Stimulated activated naive B cell treated with anti-CD40 and anti-IgM and Interleukin-4, amounts not matched to agents 10 μg/mL and 1 μg/mL and 100 μg/mL, for 72 hours (primary cell): ENCODE measurements around the gene CXADR.

Source experiments
- ATAC-seq, 2 donors: fragments of 150-1000 bp; cut with Tn5 transposase; replicated peaks; 2 replicates each; pipeline ENCODE4 v1.10.0; 2021; ENCODE audit warnings: moderate library complexity in 1 of 2
- DNase-seq: peaks from one replicate; pipeline ENCODE4 v3.0.0; 2021
- H3K27ac Mint-ChIP-seq: one replicate; pipeline ENCODE4 v1.8.0; 2022; ENCODE audit warnings: mild to moderate bottlenecking, mixed read lengths
- H3K27me3 Mint-ChIP-seq, 2 donors: one replicate each; pipeline ENCODE4 v1.8.0; 2022; ENCODE audit warnings: mixed read lengths in 2 of 2
- H3K36me3 Mint-ChIP-seq, 2 donors: one replicate each; pipeline ENCODE4 v1.8.0; 2022; ENCODE audit warnings: mixed read lengths in 2 of 2, mild to moderate bottlenecking in 1 of 2
- H3K4me1 Mint-ChIP-seq, 2 donors: one replicate each; pipeline ENCODE4 v1.8.0; 2022; ENCODE audit warnings: mixed read lengths in 2 of 2, mild to moderate bottlenecking in 1 of 2
- H3K4me3 Mint-ChIP-seq, 2 donors: one replicate each; pipeline ENCODE4 v1.8.0; 2022; ENCODE audit warnings: mild to moderate bottlenecking in 2 of 2, mixed read lengths in 2 of 2, moderate library complexity in 1 of 2
- H3K9me3 Mint-ChIP-seq, 2 donors: one replicate each; pipeline ENCODE4 v1.8.0; 2022; ENCODE audit warnings: mixed read lengths in 2 of 2, mild to moderate bottlenecking in 1 of 2

CXADR gene

GRCh38 chr21:17539743-17540341, 27.0 kb downstream of the CXADR start:
- peaks cover 20 to 28% of the 10 kb centered on the region in 2 donors for H3K27me3 Mint-ChIP-seq
- H3K4me3 Mint-ChIP-seq = no peak overlapping the region
- peaks cover 6 to 9% of the 10 kb centered on the region in 2 donors for H3K4me1 Mint-ChIP-seq
- H3K9me3 Mint-ChIP-seq = no peaks in the 10 kb centered on the region
- DNase-seq (no peak), ATAC-seq (no peak)
- no peaks in the 10 kb centered on the region for H3K36me3 Mint-ChIP-seq
- no peak overlapping the region for H3K27ac Mint-ChIP-seq

GRCh38 chr21:17540530-17540929, 27.7 kb downstream of the CXADR start:
- Mint-ChIP-seq H3K36me3 (no peaks in the 10 kb centered on the region), H3K9me3 (no peaks in the 10 kb centered on the region), H3K27me3 (peaks cover 20 to 28% of the 10 kb centered on the region in 2 donors), H3K4me3 (no peak overlapping the region), H3K27ac (no peak overlapping the region), H3K4me1 (peaks cover 6 to 9% of the 10 kb centered on the region in 2 donors)
- DNase-seq = no peak
- no peak for ATAC-seq

- H3K27ac Mint-ChIP-seq = no peak overlapping the region
- ATAC-seq = no peak
- peaks cover 15 to 18% of the 10 kb centered on the region in 2 donors for H3K27me3 Mint-ChIP-seq
- H3K4me1 Mint-ChIP-seq = peaks cover 6 to 7% of the 10 kb centered on the region in 2 donors
- DNase-seq = no peak
- H3K36me3 Mint-ChIP-seq = no peaks in the 10 kb centered on the region
- no peaks in the 10 kb centered on the region for H3K9me3 Mint-ChIP-seq
- no peak overlapping the region for H3K4me3 Mint-ChIP-seq
These were observed 29.6 kb downstream of the CXADR start for GRCh38 chr21:17542371-17543011.

GRCh38 chr21:17545007-17545406, 32.2 kb downstream of the CXADR start:
- H3K27ac Mint-ChIP-seq = no peak overlapping the region
- peaks cover 11 to 16% of the 10 kb centered on the region in 2 donors for H3K27me3 Mint-ChIP-seq

GRCh38 chr21:17548262-17548661, 35.4 kb downstream of the CXADR start:
- DNase-seq (no peak), ATAC-seq (no peak)
- no peaks in the 10 kb centered on the region for H3K9me3 Mint-ChIP-seq
- H3K4me3 Mint-ChIP-seq = no peak overlapping the region
- H3K27ac Mint-ChIP-seq = peak overlapping the region; percentile 20
- no peaks in the 10 kb centered on the region for H3K4me1 Mint-ChIP-seq
- peaks cover 3 to 12% of the 10 kb centered on the region in 2 donors for H3K27me3 Mint-ChIP-seq
- H3K36me3 Mint-ChIP-seq = no peaks in the 10 kb centered on the region

More at GRCh38 chr21:17545007-17545406, 32.2 kb downstream of the CXADR start:
- ATAC-seq (no peak), DNase-seq (no peak)
- H3K4me3 Mint-ChIP-seq = no peak overlapping the region
- peaks cover 0 to 2% of the 10 kb centered on the region in 2 donors for H3K4me1 Mint-ChIP-seq
- H3K9me3 Mint-ChIP-seq = no peaks in the 10 kb centered on the region
- H3K36me3 Mint-ChIP-seq = no peaks in the 10 kb centered on the region

- H3K9me3 Mint-ChIP-seq = no peaks in the 10 kb centered on the region
- H3K27ac Mint-ChIP-seq = no peak overlapping the region
- no peak overlapping the region for H3K4me3 Mint-ChIP-seq
- no peak for DNase-seq
- no peaks in the 10 kb centered on the region for H3K36me3 Mint-ChIP-seq
- no peak for ATAC-seq
- H3K4me1 Mint-ChIP-seq = no peaks in the 10 kb centered on the region
- H3K27me3 Mint-ChIP-seq = peaks cover 4 to 22% of the 10 kb centered on the region in 2 donors
These were observed 37.9 kb downstream of the CXADR start for GRCh38 chr21:17550671-17551308.

- H3K36me3 Mint-ChIP-seq = no peaks in the 10 kb centered on the region
- H3K27me3 Mint-ChIP-seq = peaks cover 7 to 22% of the 10 kb centered on the region in 2 donors
- ATAC-seq = no peak
- DNase-seq = no peak
- H3K4me3 Mint-ChIP-seq = no peak overlapping the region
- H3K9me3 Mint-ChIP-seq = no peaks in the 10 kb centered on the region
- H3K4me1 Mint-ChIP-seq = no peaks in the 10 kb centered on the region
- no peak overlapping the region for H3K27ac Mint-ChIP-seq
These were observed 39.6 kb downstream of the CXADR start for GRCh38 chr21:17552410-17552809.

GRCh38 chr21:17554120-17554519, 41.3 kb downstream of the CXADR start:
- peaks cover 7 to 16% of the 10 kb centered on the region in 2 donors for H3K27me3 Mint-ChIP-seq
- no peaks in the 10 kb centered on the region for H3K9me3 Mint-ChIP-seq
- no peak for ATAC-seq
- no peak overlapping the region for H3K27ac Mint-ChIP-seq
- H3K36me3 Mint-ChIP-seq = no peaks in the 10 kb centered on the region
- no peak for DNase-seq
- no peak overlapping the region for H3K4me3 Mint-ChIP-seq
- H3K4me1 Mint-ChIP-seq = no peaks in the 10 kb centered on the region

- peak in 1 of 2 donors; percentile 12 for ATAC-seq
- Mint-ChIP-seq H3K27ac (no peak overlapping the region), H3K9me3 (no peaks in the 10 kb centered on the region), H3K27me3 (peaks cover 7 to 16% of the 10 kb centered on the region in 2 donors), H3K36me3 (no peaks in the 10 kb centered on the region), H3K4me3 (no peak overlapping the region), H3K4me1 (no peaks in the 10 kb centered on the region)
- no peak for DNase-seq
These were observed 42.0 kb downstream of the CXADR start for GRCh38 chr21:17554679-17555465.

- no peaks in the 10 kb centered on the region for H3K9me3 Mint-ChIP-seq
- DNase-seq (no peak), ATAC-seq (no peak)
- H3K27ac Mint-ChIP-seq = no peak overlapping the region
- H3K36me3 Mint-ChIP-seq = no peaks in the 10 kb centered on the region
- peaks cover 6 to 7% of the 10 kb centered on the region in 2 donors for H3K27me3 Mint-ChIP-seq
- H3K4me1 Mint-ChIP-seq = no peaks in the 10 kb centered on the region
- no peak overlapping the region for H3K4me3 Mint-ChIP-seq
These were observed 47.7 kb downstream of the CXADR start for GRCh38 chr21:17560377-17561025.

- Mint-ChIP-seq H3K27ac (no peak overlapping the region), H3K36me3 (no peaks in the 10 kb centered on the region), H3K4me3 (no peak overlapping the region), H3K27me3 (peaks cover 13 to 14% of the 10 kb centered on the region in 2 donors), H3K9me3 (no peaks in the 10 kb centered on the region), H3K4me1 (no peaks in the 10 kb centered on the region)
- no peak for DNase-seq
- no peak for ATAC-seq
These were observed 57.9 kb downstream of the CXADR start for GRCh38 chr21:17570786-17571185.

GRCh38 chr21:17572431-17572830, 59.6 kb downstream of the CXADR start:
- Mint-ChIP-seq H3K9me3 (no peaks in the 10 kb centered on the region), H3K4me1 (no peaks in the 10 kb centered on the region), H3K27ac (no peak overlapping the region), H3K4me3 (no peak overlapping the region), H3K36me3 (no peaks in the 10 kb centered on the region), H3K27me3 (peaks cover 13 to 14% of the 10 kb centered on the region in 2 donors)
- ATAC-seq = no peak
- DNase-seq = no peak

GRCh38 chr21:17575076-17575475, 62.2 kb downstream of the CXADR start:
- Mint-ChIP-seq H3K4me3 (no peak overlapping the region), H3K9me3 (no peaks in the 10 kb centered on the region), H3K27me3 (peaks cover 10 to 11% of the 10 kb centered on the region in 2 donors), H3K4me1 (no peaks in the 10 kb centered on the region), H3K36me3 (no peaks in the 10 kb centered on the region), H3K27ac (no peak overlapping the region)
- ATAC-seq (no peak), DNase-seq (no peak)
